Measurements from ENCODE around the gene PRKCB.

PRKCB gene

GRCh38 chr16:24180451-24180850 lies 344.7 kb downstream of the PRKCB start:
- in situ Hi-C loops (cut with MboI; ENCODE audit: low sequenced_read_pairs, unreplicated experiment) = no loop called here
- TF ChIP-seq, protein P1, sequence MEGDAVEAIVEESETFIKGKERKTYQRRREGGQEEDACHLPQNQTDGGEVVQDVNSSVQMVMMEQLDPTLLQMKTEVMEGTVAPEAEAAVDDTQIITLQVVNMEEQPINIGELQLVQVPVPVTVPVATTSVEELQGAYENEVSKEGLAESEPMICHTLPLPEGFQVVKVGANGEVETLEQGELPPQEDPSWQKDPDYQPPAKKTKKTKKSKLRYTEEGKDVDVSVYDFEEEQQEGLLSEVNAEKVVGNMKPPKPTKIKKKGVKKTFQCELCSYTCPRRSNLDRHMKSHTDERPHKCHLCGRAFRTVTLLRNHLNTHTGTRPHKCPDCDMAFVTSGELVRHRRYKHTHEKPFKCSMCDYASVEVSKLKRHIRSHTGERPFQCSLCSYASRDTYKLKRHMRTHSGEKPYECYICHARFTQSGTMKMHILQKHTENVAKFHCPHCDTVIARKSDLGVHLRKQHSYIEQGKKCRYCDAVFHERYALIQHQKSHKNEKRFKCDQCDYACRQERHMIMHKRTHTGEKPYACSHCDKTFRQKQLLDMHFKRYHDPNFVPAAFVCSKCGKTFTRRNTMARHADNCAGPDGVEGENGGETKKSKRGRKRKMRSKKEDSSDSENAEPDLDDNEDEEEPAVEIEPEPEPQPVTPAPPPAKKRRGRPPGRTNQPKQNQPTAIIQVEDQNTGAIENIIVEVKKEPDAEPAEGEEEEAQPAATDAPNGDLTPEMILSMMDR (IDR thresholded peaks at IDR 0.05; ENCODE audit: borderline replicate concordance, control extremely low read depth, extremely low read depth, insufficient read depth, missing control alignments) = no peak

DNA sequence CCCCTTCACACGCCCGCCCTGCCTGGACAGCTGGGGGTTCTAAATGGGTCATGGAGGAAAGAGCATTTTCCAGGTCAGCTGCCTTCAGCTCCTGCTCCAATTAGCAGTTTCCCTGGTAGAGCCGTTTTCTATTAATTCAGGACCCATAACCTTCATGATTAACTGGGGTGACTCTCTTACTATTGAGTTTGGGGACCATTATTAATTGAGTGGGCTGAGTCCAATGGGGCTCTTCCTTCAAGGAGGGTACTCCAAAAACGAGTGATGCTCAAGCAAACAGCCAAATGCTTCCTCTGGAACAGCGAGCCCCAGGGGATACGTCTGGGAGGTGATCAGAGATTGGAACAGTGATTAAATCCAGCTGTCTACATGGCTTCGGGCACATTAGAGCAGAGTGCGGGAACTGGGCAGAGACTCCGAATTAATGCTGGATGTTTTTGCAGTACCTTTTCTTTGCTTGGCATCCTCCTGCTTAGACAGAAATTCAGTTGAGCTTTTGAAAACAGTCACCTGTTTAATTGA lies 352.3 kb downstream of the PRKCB start:
- DNase-seq (ENCODE audit: low spot score) = no peak
- in situ Hi-C loops (cut with MboI; ENCODE audit: low sequenced_read_pairs, unreplicated experiment) = no loop called here
- TF ChIP-seq, protein P1 (IDR thresholded peaks at IDR 0.05; ENCODE audit: borderline replicate concordance, control extremely low read depth, extremely low read depth, insufficient read depth, missing control alignments) = no peak

More at GRCh38 chr16:24180451-24180850, 344.7 kb downstream of the PRKCB start:
- DNase-seq (ENCODE audit: low spot score) = no peak

DNA sequence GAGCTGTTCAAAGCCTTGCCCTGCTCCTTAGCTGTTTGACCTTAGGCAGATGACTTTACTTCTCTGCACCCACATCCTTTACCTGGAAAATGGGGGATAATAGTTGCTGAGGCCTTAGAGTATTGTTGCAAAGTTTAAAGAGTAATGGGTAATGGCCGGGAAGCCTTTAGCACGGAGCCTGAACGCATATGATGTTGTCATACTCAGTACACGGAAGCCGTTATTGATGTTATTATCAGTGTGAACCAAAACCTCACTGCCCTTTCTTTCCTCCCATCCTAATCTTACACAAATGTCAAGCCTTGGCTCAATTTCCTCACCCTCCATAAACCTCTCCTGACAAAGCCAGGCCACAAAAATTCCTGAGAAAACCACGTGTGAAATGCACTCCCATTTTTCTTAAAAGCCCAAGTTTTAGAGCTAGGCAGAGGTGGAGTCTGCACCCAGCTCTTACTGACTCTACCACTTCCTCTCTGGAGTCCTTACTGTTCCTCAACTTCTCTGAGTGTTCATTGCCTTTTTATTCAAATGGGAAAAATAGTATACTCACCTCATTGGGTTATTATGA lies 353.1 kb downstream of the PRKCB start:
- TF ChIP-seq, protein P1 (IDR thresholded peaks at IDR 0.05; ENCODE audit: borderline replicate concordance, control extremely low read depth, extremely low read depth, insufficient read depth, missing control alignments) = no peak

GRCh38 chr16:24189941-24190340 lies 354.2 kb downstream of the PRKCB start:
- no peak for DNase-seq (ENCODE audit: low spot score)
- in situ Hi-C loops (cut with MboI; ENCODE audit: low sequenced_read_pairs, unreplicated experiment) = no loop called here
- TF ChIP-seq, protein P1 (IDR thresholded peaks at IDR 0.05; ENCODE audit: borderline replicate concordance, control extremely low read depth, extremely low read depth, insufficient read depth, missing control alignments) = no peak

More for the DNA sequence above, 353.1 kb downstream of the PRKCB start:
- in situ Hi-C loops (cut with MboI; ENCODE audit: low sequenced_read_pairs, unreplicated experiment) = no loop called here
- DNase-seq (ENCODE audit: low spot score) = no peak

DNA sequence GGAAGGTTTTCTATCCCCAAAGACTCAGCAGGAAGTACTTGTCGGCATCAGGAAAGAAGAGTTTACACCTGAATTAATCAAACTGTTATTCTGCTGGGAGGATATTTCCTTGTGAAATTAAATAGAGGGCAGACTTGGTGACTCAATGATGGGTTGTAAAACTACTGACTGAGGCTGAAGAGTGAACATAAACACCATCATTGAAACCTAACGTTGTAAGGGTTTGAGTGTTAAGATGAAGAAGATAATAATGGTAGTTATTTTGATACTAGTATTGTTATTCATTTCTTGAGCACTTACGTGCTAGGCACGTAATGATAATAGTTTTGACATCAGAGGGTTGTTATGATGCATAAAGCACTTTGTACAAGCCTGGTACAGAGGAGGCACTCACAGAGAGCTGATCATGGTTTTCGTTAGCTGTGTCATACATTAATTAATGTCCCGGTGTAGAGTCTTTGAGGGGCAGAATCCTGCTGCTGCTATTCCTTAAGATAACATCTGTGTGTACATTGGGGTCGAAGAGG lies 356.2 kb downstream of the PRKCB start:
- in situ Hi-C loops (cut with MboI; ENCODE audit: low sequenced_read_pairs, unreplicated experiment) = no loop called here
- TF ChIP-seq, protein P1 (IDR thresholded peaks at IDR 0.05; ENCODE audit: borderline replicate concordance, control extremely low read depth, extremely low read depth, insufficient read depth, missing control alignments) = no peak
- DNase-seq (ENCODE audit: low spot score) = no peak

GRCh38 chr16:24195221-24195620 lies 359.4 kb downstream of the PRKCB start:
- DNase-seq (ENCODE audit: low spot score) = no peak
- in situ Hi-C loops (cut with MboI; ENCODE audit: low sequenced_read_pairs, unreplicated experiment) = no loop called here
- TF ChIP-seq, protein P1 (IDR thresholded peaks at IDR 0.05; ENCODE audit: borderline replicate concordance, control extremely low read depth, extremely low read depth, insufficient read depth, missing control alignments) = no peak
